Epidermal melanocyte (primary cell): Measurements from ENCODE around the gene REXO1.
"Not testable (repeated sequence)": the region's sequence is repeated elsewhere in the genome, so short reads cannot be mapped to it uniquely, and the experiment has no call there.

Source experiments
- DNase-seq: peaks from one replicate; pipeline ENCODE4 v3.0.0; 2011; ENCODE audit warnings: low spot score; ENCODE audit not compliant: insufficient read length

REXO1 gene

GRCh38 chr19:1848399-1849131, at the start of gene REXO1:
Gene REXO1 (minus strand): TSS chr19:1848483. CDS start chr19:1848358, 125 bp downstream.
- peak; percentile 92 for DNase-seq

- no peak for DNase-seq
These were observed 48.2 kb upstream of the REXO1 start for GRCh38 chr19:1896508-1896907.

GRCh38 chr19:1893791-1894190, 45.5 kb upstream of the REXO1 start:
- no peak for DNase-seq

- no peak for DNase-seq
These were observed 41.6 kb upstream of the REXO1 start for GRCh38 chr19:1889907-1890306.

- DNase-seq = no peak
These were observed 40.1 kb upstream of the REXO1 start for GRCh38 chr19:1888385-1888784.

- not testable (repeated sequence) for DNase-seq
These were observed 38.1 kb upstream of the REXO1 start for GRCh38 chr19:1886360-1886759.

GRCh38 chr19:1885398-1886119, 37.3 kb upstream of the REXO1 start, which contains the start of gene ABHD17A:
Gene ABHD17A (minus strand): TSS chr19:1885496. CDS start chr19:1881566, 3,930 bp downstream.
- DNase-seq = peak; percentile 98

- DNase-seq = peak; percentile 22
These were observed 36.5 kb upstream of the REXO1 start for GRCh38 chr19:1884719-1885334.

GRCh38 chr19:1884291-1884718, 36.0 kb upstream of the REXO1 start:
- DNase-seq = peak; percentile 16

GRCh38 chr19:1883784-1884183, 35.5 kb upstream of the REXO1 start:
- no peak for DNase-seq

- peak; percentile 10 for DNase-seq
These were observed 34.8 kb upstream of the REXO1 start for GRCh38 chr19:1882786-1883692.

- peak; percentile 13 for DNase-seq
These were observed 34.0 kb upstream of the REXO1 start for GRCh38 chr19:1882089-1882785.

- not testable (repeated sequence) for DNase-seq
These were observed 33.3 kb upstream of the REXO1 start for GRCh38 chr19:1881393-1882088.

GRCh38 chr19:1880611-1881392, 32.5 kb upstream of the REXO1 start:
- DNase-seq = peak; percentile 7

- not testable (repeated sequence) for DNase-seq
These were observed 31.7 kb upstream of the REXO1 start for GRCh38 chr19:1879982-1880381.

- not testable (repeated sequence) for DNase-seq
These were observed 30.3 kb upstream of the REXO1 start for GRCh38 chr19:1878583-1878982.

GRCh38 chr19:1877280-1877660, 29.0 kb upstream of the REXO1 start:
- DNase-seq = not testable (repeated sequence)

- not testable (repeated sequence) for DNase-seq
These were observed 28.4 kb upstream of the REXO1 start for GRCh38 chr19:1876496-1877279.
